NCI-H2081 treated with DMSO at 0.1 percent for 48 hours (cell line): Measurements from ENCODE around the gene HSBP1.

Source experiments
- DNase-seq: peaks from one replicate; lab custom pipeline; 2025; lab: John Stamatoyannopoulos, UW

The HSBP1 gene

DNA sequence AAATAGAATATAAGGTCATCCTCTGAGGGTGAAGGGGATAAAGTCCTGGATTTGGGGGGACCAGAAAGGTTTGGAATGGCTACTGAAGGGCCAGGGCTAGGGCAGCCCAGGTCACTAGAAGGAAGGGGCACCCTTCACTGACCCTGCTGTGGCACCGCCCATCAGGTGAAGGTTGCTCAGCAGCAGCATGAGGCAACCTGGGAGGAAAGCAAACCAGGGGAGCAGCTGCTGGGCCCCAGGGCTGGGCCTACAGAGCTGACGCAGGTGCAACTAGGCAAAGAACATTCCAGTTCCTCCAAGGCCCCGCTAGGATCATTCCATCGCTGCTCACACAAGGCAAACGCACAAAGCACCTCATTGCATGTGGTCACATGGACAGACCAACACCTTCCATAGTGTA lies 3.4 kb upstream of the HSBP1 start:
- no peak for DNase-seq

DNA sequence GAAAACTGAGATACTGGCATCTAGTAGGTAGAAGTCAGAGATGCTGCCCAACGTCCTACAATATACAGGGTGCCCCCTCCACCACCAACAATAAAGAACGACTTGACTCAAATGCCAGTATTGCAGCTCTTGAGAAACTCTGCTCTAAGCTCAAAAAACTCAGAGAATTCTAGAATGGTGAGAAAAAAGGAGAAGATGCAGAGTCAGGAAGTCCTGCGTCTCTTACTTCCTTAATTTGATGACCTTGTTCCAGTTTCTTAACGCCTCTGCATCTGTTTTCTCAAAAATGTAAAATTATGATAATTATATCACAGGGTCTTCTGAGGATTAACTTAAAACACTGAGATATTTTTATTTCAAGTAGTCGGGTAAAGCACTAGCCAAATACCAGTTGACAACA lies 1.7 kb upstream of the HSBP1 start:
- DNase-seq, result no peak

DNA sequence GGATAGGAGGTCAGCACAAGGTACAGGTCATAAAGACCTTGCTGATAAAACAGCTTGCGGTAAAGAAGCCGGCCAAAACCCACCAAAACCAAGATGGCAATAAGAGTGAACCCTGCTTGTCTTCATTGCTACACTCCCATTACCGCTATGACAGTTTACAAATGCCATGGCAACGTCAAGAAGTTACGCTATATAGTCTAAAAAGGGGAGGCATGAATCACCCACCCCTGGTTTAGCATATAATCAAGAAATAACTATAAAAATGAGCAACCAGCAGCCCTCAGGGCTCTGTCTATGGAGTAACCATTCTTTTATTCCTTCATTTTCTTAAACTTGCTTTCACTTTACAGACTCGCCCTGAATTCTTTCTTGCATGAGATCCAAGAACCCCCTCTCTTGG lies 1.0 kb upstream of the HSBP1 start:
- DNase-seq, result no peak

DNA sequence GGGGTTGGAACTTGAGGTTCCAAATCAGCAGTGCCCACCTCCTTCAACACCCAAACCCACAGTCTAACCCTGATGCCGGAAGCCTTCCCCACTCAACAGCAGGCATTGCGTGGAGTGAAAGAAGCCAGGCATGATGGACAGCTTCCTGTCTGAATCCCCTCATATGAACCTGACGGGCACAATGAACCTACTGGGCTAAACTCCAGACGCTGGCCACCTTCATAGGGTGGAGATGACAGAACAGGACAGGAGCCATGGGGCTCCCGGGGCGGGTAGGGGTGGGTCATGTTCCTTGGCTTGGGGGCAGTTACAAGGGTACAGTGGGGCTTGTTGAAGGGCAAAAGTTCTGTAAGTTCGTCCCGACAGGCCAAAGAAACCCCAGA lies 460 bp upstream of the HSBP1 start:
- DNase-seq, result no peak

DNA sequence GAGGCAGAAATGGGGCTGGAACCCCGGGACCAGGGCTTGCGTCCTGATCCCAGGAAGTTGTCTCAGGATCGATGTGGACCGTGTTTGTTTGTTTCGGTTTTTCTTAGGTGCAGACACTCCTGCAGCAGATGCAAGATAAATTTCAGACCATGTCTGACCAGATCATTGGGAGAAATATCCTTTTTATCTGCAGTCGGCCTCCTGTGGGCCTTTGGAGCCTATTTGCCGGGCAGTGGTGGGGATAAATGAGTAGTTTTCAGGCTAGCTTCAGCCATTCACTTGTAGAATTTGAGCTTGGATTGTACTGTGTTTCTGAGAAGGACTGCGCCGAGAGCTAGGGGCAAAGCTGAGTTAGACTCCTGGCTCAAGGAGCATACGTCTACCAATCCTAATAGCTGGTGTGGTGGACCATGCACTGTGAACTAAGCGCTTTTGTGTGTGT lies 816 bp downstream of the HSBP1 start:
- DNase-seq, result no peak

DNA sequence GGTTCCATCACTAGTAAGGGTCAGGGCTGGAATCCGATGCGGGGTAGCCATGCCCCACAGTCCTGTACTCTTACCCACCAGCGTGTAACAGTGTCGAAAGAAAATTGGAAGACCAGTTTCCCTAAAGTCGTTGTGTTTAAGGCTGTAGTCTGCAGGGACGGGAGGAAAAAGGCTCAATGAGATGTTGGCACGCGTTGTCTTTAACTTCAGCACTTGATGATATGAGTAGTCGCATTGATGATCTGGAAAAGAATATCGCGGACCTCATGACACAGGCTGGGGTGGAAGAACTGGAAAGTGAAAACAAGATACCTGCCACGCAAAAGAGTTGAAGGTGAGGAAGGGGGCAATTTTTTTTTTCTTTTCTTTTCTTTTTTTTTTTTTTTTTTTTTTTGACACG lies 1.3 kb downstream of the HSBP1 start:
- DNase-seq, result no peak

DNA sequence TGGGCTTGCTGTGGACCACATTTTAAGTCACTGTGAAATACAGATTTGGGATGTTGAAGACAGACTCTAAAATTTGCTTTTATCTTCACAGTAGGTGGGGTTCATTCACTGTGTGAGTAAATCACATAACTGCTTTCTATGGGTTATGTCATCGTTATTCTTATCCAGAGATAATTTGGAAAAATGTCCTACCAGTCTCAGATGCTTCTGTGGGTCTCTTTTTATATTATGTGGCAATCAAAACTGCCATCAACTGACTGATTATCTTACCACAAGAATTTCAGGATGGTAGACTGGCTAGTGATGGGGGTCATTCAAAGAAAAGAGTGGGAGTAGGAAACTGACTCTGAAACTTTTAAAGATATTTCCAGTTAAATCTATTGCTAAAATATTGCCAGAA lies 3.1 kb downstream of the HSBP1 start:
- DNase-seq, result no peak

DNA sequence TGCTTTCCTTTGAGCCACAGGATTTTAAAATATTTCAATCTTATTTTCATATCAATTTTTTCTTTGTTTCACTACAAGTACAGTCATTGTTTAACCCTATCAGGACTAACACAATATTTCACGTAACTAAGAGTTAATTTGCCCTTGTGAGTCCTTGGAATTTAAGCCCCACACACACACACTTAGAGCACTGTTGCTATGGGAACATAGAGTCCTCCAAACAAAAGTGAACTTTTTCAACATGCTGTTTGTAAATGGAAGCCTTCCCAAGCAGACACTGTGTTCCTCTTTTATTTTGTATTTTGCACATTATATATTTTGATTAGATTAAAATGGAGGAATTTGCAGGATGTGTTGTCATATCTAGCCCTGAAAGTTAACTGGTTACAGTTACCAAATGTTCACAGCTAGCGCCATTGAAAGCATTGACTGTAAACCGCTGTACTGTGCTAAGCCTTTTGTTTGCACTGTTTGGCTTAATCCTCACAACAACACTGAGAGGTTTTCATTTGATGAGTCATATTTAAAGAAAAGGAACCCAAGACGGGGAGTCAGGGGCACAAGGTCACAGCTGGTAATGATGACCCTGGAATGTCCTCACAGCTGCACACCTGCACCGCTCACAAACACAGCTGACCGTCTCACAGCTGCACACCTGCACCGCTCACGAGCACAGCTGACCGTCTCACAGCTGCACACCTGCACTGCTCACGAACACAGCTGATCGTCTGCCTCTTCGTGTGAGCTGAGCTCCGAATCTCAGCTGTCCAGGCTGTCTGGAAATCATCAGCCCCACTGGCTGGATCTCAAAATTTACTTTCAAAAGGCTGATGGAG lies 6.3 kb downstream of the HSBP1 start:
- DNase-seq, result no peak

DNA sequence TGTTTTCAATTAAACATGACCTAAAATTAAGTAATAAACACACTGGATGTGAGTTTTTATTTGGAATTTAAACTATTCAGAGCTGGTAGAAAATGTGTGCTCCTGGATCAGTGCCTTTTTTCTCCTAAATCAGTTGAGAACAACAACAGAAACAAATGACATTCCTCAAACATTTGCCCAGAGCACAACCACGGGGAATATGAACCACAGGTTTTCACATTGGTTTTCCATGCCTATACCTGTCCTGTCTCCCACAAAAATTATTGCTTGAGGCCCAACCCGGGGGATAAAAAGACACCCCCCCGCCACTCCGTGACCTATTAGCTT lies 6.8 kb downstream of the HSBP1 start:
- no peak for DNase-seq

DNA sequence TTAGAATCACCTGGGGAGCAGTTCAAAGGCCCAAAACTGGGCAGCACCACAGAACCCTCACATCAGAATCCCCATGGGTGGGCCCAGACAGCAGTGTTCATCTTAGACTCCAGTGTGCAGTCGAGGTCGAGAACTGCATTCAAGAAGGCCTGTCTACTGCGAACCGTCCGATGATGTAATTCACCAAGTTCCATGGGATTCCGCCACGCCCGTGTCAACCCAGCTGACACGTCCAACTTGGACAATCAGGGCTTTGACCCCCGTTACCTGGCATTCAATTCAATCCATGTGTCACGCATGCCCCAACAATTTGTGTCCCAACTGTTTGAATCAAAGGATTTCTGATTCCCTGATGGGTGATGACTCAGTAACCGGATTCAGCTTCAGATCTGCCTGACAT lies 9.2 kb downstream of the HSBP1 start:
- no peak for DNase-seq

DNA sequence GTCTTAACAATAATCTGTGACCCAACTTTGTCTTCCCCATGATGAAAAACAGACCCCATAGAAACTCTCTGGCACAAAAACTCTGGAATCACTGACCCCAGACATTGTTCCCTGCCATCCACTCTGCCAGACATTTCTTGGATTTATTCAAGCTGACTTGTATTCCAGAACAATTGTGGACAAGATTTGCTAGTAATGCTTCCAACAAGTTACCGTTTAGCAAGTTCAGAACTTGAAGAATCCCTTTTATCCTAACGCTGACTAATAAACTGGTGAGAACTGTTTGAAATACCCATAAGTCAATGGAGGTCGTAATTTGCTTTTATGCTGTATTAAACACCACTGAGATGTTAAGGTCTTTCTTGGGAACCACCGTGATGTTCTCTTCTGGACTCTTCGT lies 10.5 kb downstream of the HSBP1 start:
- no peak for DNase-seq

DNA sequence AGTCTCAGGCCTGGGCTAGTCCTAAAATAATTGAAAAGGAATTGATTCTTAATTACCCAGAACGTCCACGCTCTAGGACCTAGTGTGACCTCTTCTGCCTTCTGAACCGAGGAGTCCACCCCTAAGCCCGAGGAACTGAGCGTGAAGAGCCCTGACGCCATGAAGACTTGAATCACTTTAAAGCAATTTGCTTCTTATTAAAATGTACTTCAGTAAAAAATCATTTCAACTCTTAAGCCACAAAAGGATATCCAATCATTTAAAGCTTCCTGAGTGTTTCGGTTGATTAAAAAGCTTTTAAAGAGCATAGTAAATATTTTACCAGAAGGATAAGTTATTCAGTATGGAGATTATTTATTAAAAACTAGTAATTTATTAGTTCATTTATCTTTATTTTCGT lies 11.6 kb downstream of the HSBP1 start:
- no peak for DNase-seq

DNA sequence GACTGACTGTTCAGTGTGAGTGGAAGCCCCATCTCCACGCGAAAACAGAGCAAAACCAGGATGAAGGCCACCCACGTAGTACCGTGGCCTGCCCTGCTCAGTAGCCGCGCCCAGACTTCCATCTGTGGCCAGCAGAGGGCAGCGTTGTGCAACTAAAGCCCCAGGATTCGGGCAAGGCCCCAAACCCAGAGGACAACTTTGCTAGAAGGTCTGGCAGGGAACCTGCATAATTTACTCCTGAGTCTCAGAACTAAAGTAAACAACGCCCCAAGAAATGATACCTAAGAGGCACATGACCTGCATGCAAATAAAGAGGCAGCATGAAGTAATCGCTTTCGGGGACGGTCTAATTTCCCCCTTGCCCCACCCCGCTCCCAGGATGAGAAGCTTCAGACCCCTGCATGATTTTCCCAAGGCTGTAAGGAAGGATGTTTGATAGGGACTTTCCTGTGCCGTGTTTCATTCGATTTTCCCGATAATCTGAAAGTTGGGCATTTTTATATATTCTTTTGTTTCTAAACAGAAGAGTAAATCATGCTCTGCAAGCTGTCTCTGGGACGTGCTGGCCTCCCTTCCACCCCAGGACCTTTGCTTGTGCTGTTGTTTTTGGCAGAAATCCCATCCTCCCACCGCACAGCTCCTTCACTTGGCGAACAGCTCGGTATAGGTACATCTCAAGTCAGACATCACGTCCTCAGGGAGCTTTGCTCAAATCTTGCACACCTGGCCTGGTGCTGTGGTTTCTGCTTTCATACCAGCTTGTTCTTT lies 18.6 kb downstream of the HSBP1 start:
- DNase-seq, result no peak

DNA sequence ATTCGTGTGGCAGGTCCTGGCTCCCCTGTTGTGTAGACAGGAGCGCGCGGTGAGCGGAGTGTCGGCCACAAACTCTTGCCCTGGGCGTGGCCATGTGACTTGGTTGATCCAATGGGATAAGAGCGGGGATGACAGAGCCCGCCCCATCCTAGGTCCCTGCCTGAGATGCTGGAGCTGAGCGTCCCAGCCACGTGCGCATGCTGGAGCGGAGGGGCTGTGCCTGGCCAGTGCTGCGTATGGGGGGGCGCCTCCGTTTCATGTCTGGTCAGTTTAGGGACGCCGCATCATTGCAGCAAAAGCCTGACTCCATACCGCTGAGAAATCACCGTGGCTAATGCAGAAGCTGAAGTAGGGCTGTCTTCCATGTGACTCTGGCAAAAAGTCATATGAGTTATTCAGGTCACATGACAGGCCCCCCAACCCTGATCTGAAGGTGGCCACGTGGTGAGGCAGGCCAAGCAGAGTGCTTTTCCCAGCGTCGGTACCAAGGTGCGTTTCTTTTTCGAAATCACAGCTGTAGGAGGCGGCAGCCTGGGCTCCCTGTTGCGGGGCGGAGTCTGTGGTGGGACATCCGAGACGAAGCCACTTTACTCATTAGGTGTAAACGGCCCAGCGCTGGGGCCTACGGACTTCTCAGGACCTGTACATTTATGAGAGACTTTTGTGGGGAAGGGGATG lies 22.5 kb downstream of the HSBP1 start:
- no peak for DNase-seq

DNA sequence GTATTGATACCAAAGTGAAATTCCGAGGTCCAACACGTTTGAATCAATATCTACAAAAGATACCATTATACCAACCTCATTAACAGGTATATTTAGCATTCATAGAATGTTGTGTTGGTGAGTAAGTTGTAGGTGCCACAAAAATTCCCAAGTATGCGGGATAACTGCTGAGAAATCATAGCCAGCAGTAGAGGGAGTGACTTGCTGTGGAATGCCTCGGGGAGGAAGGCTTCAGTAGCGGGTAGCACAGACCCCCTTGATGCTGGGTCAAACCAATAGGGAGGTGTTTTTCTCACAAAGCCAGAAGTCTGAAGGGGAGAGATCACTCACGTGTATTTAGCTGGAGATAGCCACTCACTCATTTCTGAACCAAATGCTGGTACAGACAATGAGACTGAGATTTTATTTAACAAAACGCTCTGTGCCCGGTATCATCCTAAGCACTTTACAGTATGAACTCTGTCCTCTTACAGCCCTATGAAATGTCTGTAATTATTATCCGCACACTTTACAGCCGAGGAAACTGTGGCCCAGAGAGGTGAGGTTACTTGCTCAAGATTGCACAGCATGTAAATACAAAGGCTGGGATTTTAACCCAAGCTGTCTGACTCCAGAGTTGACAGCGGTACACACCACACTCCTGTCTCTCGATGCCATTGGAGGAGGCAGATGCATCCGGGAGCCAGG lies 23.1 kb downstream of the HSBP1 start:
- DNase-seq, result no peak

DNA sequence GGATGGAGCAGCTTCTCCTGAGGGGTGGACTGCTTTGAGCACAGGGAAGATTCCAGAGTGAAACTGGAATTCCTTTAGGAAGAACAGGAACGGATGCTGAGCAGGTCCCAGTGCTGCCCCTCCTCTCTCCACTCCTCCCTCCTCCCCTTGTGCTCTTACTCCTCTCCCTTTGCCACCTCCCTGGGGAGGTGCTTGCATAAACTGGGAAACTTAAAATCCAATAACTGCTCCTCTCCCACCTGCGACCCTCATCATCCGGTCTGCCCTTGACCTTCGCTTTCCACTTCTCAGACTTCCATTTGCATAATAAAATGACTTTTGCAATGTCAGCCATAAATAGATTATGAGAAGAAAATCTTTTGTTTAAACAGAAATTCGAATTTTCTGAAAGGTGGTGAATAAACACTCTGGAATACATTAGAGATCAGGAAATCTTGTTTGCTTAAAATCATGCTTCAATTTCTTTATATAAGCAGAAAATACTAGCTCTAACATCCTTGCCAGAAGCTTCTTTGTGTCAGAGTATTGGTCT lies 23.7 kb downstream of the HSBP1 start:
- no peak for DNase-seq

DNA sequence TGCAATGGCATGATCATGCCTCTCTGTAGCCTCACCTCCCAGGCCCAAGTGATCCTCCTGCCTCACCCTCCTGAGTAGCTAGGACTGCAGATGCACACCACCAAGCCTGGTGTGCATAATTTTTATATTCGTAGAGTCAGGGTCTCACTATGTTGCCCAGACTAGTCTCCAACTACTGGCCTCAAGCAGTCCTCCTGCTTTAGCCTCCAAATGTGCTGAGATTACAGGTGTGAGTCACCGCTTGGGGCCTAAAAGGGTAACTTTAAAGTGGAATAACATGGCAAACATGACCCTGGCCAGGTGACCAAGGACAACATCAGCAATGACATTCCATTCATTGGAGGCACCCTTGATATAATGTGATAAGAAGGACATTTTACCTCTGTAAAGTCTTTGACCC lies 26.1 kb downstream of the HSBP1 start:
- no peak for DNase-seq

DNA sequence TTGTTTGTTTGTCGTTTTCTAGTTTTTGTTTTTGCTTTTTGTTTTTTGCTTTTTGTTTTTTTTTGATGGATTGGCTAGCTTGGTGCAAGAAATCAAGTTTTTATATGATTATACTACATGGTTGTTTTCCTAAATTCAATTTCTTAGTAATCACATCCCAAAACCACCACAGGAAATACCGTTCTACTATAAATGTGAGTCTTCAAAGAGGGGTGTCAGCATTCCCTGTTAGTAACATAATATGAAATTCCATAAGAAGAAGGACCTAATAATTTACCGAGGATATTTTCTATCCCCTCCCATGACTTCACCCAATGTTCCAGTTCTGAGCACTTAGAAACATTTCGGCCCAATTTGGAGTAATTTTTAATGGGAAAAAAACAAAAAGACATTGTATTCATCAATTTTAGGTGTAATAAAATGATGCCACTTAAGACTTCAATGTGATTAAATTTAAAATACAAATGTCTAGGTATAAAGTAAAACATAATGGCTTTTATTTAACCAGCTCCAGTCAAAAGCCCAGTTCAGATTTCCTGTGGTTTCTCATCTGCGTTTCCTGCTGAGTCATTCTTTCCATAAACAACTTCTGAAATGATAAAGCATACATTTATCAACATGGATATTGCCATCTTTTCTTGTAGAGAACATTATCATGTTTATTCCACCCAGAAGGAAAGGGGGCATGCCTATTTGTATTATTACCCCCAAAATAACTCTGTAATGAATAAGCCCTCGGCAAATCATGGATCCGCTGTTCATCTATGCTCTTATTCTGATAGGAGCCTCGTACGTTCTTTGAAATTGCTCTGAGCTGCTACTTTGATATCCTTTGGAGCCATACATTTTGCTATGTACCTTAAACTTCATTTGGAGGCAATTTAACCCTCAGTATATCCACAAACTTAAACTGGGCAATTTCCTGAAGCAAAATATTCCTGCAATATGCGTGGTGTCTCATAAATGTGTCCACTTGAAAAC lies 28.1 kb downstream of the HSBP1 start:
- DNase-seq, result no peak

DNA sequence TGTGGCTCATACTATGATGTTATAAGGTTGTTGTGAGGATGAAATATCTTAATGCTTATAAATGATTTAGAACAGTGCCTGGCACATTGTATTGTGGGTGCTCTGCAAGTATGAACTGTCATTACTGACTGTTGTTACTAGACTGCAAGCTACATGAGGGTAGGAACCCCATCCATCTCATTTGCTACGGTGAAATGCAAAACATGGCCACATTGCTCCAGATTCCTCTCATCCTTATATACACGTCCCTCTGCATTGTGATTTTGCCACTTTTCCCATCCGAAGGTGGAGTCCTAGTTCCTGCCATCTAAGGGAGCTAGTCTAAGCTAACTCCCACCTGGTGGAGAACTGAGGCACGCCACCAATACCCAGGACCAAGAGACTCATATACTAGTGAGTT lies 29.8 kb downstream of the HSBP1 start:
- DNase-seq, result no peak

DNA sequence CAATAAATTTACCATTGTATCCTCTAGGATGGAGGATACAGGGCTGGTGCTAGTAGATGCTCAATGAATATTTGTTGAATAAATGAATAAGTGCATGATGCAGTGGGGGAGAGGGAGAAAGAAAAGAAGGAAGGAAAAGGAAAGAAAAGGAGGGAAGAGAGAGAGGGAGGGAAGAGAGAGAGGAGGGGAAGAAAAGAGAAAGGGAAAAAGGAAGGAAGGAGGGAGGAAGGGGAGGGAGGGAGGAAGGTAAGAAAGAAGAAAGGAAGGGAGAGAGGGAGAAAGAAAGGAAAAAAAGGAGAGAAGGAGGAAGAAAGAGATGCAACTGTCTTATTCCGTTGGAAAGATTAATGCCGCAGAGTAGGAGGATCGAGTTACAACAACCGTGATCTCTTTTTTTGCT lies 30.4 kb downstream of the HSBP1 start:
- no peak for DNase-seq

DNA sequence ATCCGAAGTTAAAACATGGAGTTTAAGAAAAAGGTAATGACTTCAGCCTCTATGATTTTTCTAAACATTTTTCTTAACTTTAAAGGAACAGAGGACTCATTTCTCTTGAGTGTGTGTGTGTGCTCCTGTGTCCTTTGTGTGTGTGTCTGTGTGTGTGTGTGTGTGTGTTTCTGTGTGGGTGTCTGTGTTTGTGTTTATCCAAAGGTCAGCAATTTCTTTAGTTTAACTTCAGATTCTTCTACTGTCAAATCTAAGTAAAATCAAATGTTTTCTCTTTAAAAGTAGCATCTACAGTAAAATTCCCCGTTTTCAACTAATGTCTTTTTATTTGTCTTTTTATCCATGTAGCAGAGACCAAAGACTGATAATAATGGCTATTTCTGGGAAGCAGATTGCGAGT lies 31.8 kb downstream of the HSBP1 start:
- DNase-seq, result no peak
